GM12878 (cell line): ENCODE data around the gene STON2.

Experiments used
- ATF7 ChIP-seq: fragments of 450-650 bp; IDR thresholded peaks from 2 replicates; pipeline ENCODE4 v1.6.1; 2016; ENCODE audit warnings: low read depth, mild to moderate bottlenecking
- CBX5 ChIP-seq: sonication (generic); IDR thresholded peaks from 2 replicates; pipeline ENCODE4 v1.6.1; 2016; ENCODE audit warnings: low read depth, moderate library complexity, mild to moderate bottlenecking, inconsistent platforms
- CTCF ChIP-seq, 3 experiments: IDR thresholded peaks in 2 of 3; conservative IDR thresholded peaks in 1 of 3; 2 replicates each; pipeline ENCODE4 v1.5.1; 2011; ENCODE audit warnings: low read depth in 3 of 3, low read length in 3 of 3, mild to moderate bottlenecking in 3 of 3, control low read depth in 2 of 3, moderate library complexity in 2 of 3, inconsistent platforms in 1 of 3, mixed read lengths in 1 of 3; ENCODE audit not compliant: control insufficient read depth in 2 of 3, insufficient read depth in 1 of 3; ENCODE audit errors: extremely low read depth in 1 of 3
- E2F8 ChIP-seq: fragments of 450-650 bp; IDR thresholded peaks from 2 replicates; pipeline ENCODE4 v1.6.1; 2018; ENCODE audit warnings: mild to moderate bottlenecking, low read depth, moderate library complexity; ENCODE audit not compliant: partially characterized antibody
- FOS ChIP-seq: IDR thresholded peaks from 3 replicates; pipeline ENCODE4 v1.6.1; 2011; ENCODE audit warnings: borderline replicate concordance; ENCODE audit not compliant: insufficient read length; ENCODE audit errors: extremely low read depth
- FOXM1 ChIP-seq: IDR thresholded peaks from 2 replicates; pipeline ENCODE4 v1.6.1; 2012; ENCODE audit warnings: low read depth, mild to moderate bottlenecking, inconsistent platforms, low read length, moderate library complexity
- GABPA ChIP-seq: IDR thresholded peaks from 2 replicates; pipeline ENCODE4 v1.6.1; 2014; ENCODE audit warnings: antibody characterized with exemption, low read depth, mild to moderate bottlenecking, inconsistent platforms
- NFYB ChIP-seq: IDR thresholded peaks from 2 replicates; pipeline ENCODE4 v1.6.1; 2011; ENCODE audit warnings: low read depth, mild to moderate bottlenecking, low read length, improper control_type of control experiment, moderate library complexity; ENCODE audit not compliant: insufficient read depth
- RAD51 ChIP-seq: fragments of 450-650 bp; IDR thresholded peaks from 2 replicates; pipeline ENCODE4 v1.6.1; 2016; ENCODE audit warnings: moderate library complexity, mild to moderate bottlenecking, inconsistent platforms
- SMC3 ChIP-seq: IDR thresholded peaks from 2 replicates; pipeline ENCODE4 v1.6.1; 2011; ENCODE audit warnings: low read length, improper control_type of control experiment, borderline replicate concordance
- SP1 ChIP-seq: IDR thresholded peaks from one replicate; pipeline ENCODE4 v1.6.1; 2011; ENCODE audit warnings: low read depth, low read length
- ZNF207 ChIP-seq: fragments of 450-650 bp; IDR thresholded peaks from 2 replicates; pipeline ENCODE4 v1.6.1; 2014; ENCODE audit warnings: antibody characterized with exemption, mild to moderate bottlenecking, borderline replicate concordance
- TF ChIP-seq, protein P1 (sequence below): fragments of 450-650 bp; IDR thresholded peaks from 2 replicates; pipeline ENCODE4 v1.6.1; 2017; ENCODE audit warnings: mild to moderate bottlenecking

DNA sequence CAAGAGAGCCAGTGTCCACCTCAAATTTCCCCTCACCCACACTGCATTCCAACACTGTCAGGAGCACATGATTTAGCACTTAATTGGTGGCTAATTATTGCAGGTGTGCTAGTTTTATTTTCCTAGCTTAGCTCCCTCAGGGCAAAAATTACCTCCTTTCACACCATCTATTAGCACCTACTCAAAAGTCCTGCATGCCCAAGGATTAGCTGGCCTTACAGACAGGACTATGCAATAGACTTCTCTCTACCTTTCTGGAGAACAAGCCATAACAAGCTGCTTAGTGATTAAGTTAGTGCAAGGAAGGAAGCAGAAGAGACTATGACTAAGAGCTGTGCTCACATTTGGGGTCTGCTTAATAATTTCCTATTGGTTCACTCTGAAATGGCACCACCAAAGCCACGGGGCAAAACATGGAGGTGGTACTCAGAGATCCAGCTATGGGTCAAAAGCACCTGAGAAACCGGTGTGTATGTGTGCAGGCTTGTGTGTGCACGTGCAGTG is 69.5 kb downstream of the STON2 start:
- TF ChIP-seq CTCF (IDR thresholded peaks at IDR 0.05 in 2 of 3, conservative IDR thresholded peaks at IDR 0.05 in 1 of 3; ENCODE audit: control insufficient read depth in 2 of 3, extremely low read depth in 1 of 3, insufficient read depth in 1 of 3, low read depth in 3 of 3, low read length in 3 of 3) (no peak), FOXM1 (no peak), CBX5 (no peak), ZNF207 (no peak), RAD51 (no peak), ATF7 (no peak), GABPA (no peak), SP1 (no peak), E2F8 (no peak), NFYB (no peak), SMC3 (no peak), FOS (no peak)
- TF ChIP-seq, protein P1, sequence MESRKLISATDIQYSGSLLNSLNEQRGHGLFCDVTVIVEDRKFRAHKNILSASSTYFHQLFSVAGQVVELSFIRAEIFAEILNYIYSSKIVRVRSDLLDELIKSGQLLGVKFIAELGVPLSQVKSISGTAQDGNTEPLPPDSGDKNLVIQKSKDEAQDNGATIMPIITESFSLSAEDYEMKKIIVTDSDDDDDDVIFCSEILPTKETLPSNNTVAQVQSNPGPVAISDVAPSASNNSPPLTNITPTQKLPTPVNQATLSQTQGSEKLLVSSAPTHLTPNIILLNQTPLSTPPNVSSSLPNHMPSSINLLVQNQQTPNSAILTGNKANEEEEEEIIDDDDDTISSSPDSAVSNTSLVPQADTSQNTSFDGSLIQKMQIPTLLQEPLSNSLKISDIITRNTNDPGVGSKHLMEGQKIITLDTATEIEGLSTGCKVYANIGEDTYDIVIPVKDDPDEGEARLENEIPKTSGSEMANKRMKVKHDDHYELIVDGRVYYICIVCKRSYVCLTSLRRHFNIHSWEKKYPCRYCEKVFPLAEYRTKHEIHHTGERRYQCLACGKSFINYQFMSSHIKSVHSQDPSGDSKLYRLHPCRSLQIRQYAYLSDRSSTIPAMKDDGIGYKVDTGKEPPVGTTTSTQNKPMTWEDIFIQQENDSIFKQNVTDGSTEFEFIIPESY, result no peak
